HEK293 (cell line): ENCODE data around the gene MRFAP1.

ENCODE experiments used
- CTCF ChIA-PET: fragments of 350-600 bp; formaldehyde crosslinking; extraction: SDS; loops from one replicate; lab custom pipeline; 2021; ENCODE audit warnings: antibody characterized with exemption; lab: Yijun Ruan, JAX
- POLR2A ChIA-PET: fragments of 300-600 bp; formaldehyde crosslinking; extraction: SDS; loops from one replicate; lab custom pipeline; 2020; ENCODE audit warnings: antibody characterized with exemption, inconsistent platforms; lab: Yijun Ruan, JAX
- H3K27ac ChIP-seq: fragments of 200-500 bp; sonication (Bioruptor generic); 2 replicates; pipeline ENCODE4 v1.5.1; 2014; ENCODE audit warnings: low read depth, low read length, control low read depth, inconsistent platforms; ENCODE audit errors: extremely low read depth
- H3K36me3 ChIP-seq, 2 experiments: fragments of 200-500 bp in 1 of 2; sonication (Bioruptor generic) in 1 of 2; 1 replicate in 1 of 2; 2 replicates in 1 of 2; pipeline ENCODE4 v1.5.1; 2014 to 2017; ENCODE audit warnings: inconsistent platforms in 2 of 2, low read length in 2 of 2; ENCODE audit not compliant: control insufficient read depth in 2 of 2, insufficient read depth in 1 of 2
- H3K4me1 ChIP-seq: fragments of 200-500 bp; sonication (Bioruptor generic); 2 replicates; pipeline ENCODE4 v1.5.1; 2014; ENCODE audit warnings: mild to moderate bottlenecking, low read length, inconsistent platforms; ENCODE audit not compliant: control insufficient read depth, insufficient read depth
- H3K4me3 ChIP-seq: 2 replicates; pipeline ENCODE4 v1.5.1; 2011; ENCODE audit warnings: low read depth, mild to moderate bottlenecking, control low read depth, low read length, moderate library complexity
- H3K9me3 ChIP-seq: fragments of 200-500 bp; sonication (Bioruptor generic); 2 replicates; pipeline ENCODE4 v1.5.1; 2014; ENCODE audit warnings: low read depth, low read length, inconsistent platforms; ENCODE audit not compliant: control insufficient read depth, insufficient read depth
- GLIS1 ChIP-seq: fragments of 450-650 bp; formaldehyde crosslinking; IDR thresholded peaks from 2 replicates; pipeline ENCODE4 v1.5.1; 2016; ENCODE audit warnings: missing biosample characterization, missing genetic modification characterization
- HOXD13 ChIP-seq: sonication (generic); formaldehyde crosslinking; IDR thresholded peaks from 2 replicates; pipeline ENCODE4 v1.8.0; 2022; ENCODE audit warnings: missing genetic modification reagents, borderline replicate concordance
- IKZF3 ChIP-seq: fragments of 450-650 bp; IDR thresholded peaks from 2 replicates; pipeline ENCODE4 v1.5.0; 2018; ENCODE audit warnings: missing biosample characterization, mild to moderate bottlenecking, missing genetic modification characterization, moderate library complexity
- PRDM1 ChIP-seq: fragments of 450-650 bp; formaldehyde crosslinking; IDR thresholded peaks from 2 replicates; pipeline ENCODE4; 2016; ENCODE audit warnings: missing biosample characterization, missing genetic modification characterization
- YY1 ChIP-seq: fragments of 450-650 bp; formaldehyde crosslinking; IDR thresholded peaks from 2 replicates; pipeline ENCODE4 v1.5.1; 2018; ENCODE audit warnings: missing biosample characterization, missing genetic modification characterization
- ZNF10 ChIP-seq: fragments of 450-650 bp; formaldehyde crosslinking; IDR thresholded peaks from 2 replicates; pipeline ENCODE4 v1.5.1; 2017; ENCODE audit warnings: missing biosample characterization, missing genetic modification characterization
- ZNF366 ChIP-seq: fragments of 450-650 bp; formaldehyde crosslinking; conservative IDR thresholded peaks from 2 replicates; pipeline ENCODE4 v1.5.1; 2016; ENCODE audit warnings: missing biosample characterization, missing genetic modification characterization
- ZNF404 ChIP-seq: fragments of 450-650 bp; formaldehyde crosslinking; IDR thresholded peaks from 2 replicates; pipeline ENCODE4 v1.5.1; 2017; ENCODE audit warnings: missing biosample characterization, missing genetic modification characterization
- ZNF558 ChIP-seq: fragments of 450-650 bp; formaldehyde crosslinking; IDR thresholded peaks from 2 replicates; pipeline ENCODE4 v1.5.1; 2016; ENCODE audit warnings: missing biosample characterization, missing genetic modification characterization
- ZNF585B ChIP-seq: fragments of 450-650 bp; formaldehyde crosslinking; IDR thresholded peaks from 2 replicates; pipeline ENCODE4 v1.5.1; 2016; ENCODE audit warnings: missing biosample characterization, missing genetic modification characterization
- ZNF677 ChIP-seq: fragments of 450-650 bp; IDR thresholded peaks from 2 replicates; pipeline ENCODE4 v1.5.0; 2018; ENCODE audit warnings: missing biosample characterization, mild to moderate bottlenecking, missing genetic modification characterization, moderate library complexity
- TF ChIP-seq, protein P1 (sequence below): fragments of 450-650 bp; formaldehyde crosslinking; IDR thresholded peaks from 2 replicates; pipeline ENCODE4; 2016; ENCODE audit warnings: missing biosample characterization, missing genetic modification characterization
- TF ChIP-seq, protein P2 (sequence below): fragments of 450-650 bp; formaldehyde crosslinking; IDR thresholded peaks from 2 replicates; pipeline ENCODE4 v1.5.1; 2017; ENCODE audit warnings: missing biosample characterization, mild to moderate bottlenecking, missing genetic modification characterization, moderate library complexity
- TF ChIP-seq, protein P3 (sequence below): fragments of 450-650 bp; formaldehyde crosslinking; IDR thresholded peaks from 2 replicates; pipeline ENCODE4 v1.5.1; 2016; ENCODE audit warnings: missing biosample characterization, missing genetic modification characterization
- TF ChIP-seq, protein P4 (sequence below): fragments of 450-650 bp; formaldehyde crosslinking; IDR thresholded peaks from 2 replicates; pipeline ENCODE4 v1.5.1; 2016; ENCODE audit warnings: missing biosample characterization, missing genetic modification characterization
- TF ChIP-seq, protein P5 (sequence below): fragments of 450-650 bp; formaldehyde crosslinking; IDR thresholded peaks from 2 replicates; pipeline ENCODE4 v1.5.1; 2016; ENCODE audit warnings: missing biosample characterization, missing genetic modification characterization
- TF ChIP-seq, protein P6 (sequence below): fragments of 450-650 bp; formaldehyde crosslinking; IDR thresholded peaks from 2 replicates; pipeline ENCODE4 v1.5.1; 2016; ENCODE audit warnings: missing biosample characterization, missing genetic modification characterization

MRFAP1 gene

DNA sequence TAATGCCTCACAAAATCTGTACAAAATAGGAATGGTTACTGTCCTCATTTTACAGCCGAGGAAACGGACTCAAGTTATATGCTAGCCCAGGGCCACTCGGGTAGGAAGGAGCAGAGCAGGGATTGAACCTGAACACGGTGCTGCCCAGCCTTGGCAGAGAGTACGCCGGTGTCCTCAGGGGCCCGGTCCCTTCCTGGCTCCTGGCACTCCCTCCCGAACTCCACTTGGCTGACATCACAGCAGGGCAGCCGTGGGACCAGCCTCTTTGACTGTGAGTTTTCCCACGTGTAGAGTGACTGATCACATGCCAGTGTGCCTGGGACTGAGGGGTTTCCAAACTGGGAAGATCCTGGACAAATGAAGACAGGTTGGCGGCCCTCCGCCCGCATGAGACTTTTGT, 41.8 kb upstream of the MRFAP1 start (continued):
- TF ChIP-seq, protein P1, sequence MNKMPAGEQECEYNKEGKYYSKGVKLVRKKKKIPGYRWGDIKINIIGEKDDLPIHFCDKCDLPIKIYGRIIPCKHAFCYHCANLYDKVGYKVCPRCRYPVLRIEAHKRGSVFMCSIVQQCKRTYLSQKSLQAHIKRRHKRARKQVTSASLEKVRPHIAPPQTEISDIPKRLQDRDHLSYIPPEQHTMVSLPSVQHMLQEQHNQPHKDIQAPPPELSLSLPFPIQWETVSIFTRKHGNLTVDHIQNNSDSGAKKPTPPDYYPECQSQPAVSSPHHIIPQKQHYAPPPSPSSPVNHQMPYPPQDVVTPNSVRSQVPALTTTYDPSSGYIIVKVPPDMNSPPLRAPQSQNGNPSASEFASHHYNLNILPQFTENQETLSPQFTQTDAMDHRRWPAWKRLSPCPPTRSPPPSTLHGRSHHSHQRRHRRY (tag by site-specific recombination), result no peak

DNA sequence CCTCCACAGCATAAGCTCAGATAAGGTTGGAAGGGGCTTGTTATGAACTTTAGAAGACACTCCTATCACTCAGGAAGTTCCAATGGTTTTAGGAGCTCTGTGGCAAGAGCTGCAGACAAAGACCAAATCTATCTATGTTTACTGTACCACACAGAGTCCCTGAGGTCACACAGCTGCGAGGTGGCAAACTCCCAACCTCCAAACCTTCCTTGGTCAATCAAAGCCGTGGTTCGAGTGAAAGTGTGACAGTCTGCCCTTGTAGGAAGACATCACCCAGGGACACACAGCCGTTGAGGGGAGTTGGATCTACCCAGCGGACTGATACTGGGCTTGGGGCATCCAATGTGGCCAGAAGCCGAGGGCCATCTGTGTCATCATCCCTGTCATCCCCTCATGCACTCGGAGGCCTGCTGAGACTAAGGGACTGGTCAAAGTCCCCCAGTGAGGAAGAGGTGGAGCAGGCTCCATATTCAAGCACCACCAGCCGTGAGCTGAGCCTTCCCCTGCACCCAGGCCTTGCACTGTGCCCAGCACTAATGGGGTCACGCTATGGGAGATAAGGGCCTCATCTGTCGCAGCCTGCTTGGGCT, 38.7 kb upstream of the MRFAP1 start:
- H3K9me3 ChIP-seq, result no peaks in the 10 kb centered on the region
- no peak overlapping the region for H3K27ac ChIP-seq
- ChIA-PET CTCF (no interaction called here), POLR2A (no interaction called here)
- no peaks in the 10 kb centered on the region for H3K4me1 ChIP-seq
- H3K36me3 ChIP-seq, result peaks cover 0 to 16% of the 10 kb centered on the region in 2 experiments; a peak in 1 of 3 replicates
- TF ChIP-seq, protein P2, sequence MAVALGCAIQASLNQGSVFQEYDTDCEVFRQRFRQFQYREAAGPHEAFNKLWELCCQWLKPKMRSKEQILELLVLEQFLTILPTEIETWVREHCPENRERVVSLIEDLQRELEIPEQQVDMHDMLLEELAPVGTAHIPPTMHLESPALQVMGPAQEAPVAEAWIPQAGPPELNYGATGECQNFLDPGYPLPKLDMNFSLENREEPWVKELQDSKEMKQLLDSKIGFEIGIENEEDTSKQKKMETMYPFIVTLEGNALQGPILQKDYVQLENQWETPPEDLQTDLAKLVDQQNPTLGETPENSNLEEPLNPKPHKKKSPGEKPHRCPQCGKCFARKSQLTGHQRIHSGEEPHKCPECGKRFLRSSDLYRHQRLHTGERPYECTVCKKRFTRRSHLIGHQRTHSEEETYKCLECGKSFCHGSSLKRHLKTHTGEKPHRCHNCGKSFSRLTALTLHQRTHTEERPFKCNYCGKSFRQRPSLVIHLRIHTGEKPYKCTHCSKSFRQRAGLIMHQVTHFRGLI (tag by site-specific recombination), result no peak
- TF ChIP-seq IKZF3 (tag by site-specific recombination) (no peak), ZNF558 (no peak), ZNF404 (tag by site-specific recombination) (no peak), ZNF10 (tag by site-specific recombination) (no peak), ZNF677 (tag by site-specific recombination) (no peak), HOXD13 (CRISPR knock-in tag) (no peak), PRDM1 (tag by site-specific recombination) (no peak), YY1 (tag by site-specific recombination) (no peak)
- TF ChIP-seq, protein P3, sequence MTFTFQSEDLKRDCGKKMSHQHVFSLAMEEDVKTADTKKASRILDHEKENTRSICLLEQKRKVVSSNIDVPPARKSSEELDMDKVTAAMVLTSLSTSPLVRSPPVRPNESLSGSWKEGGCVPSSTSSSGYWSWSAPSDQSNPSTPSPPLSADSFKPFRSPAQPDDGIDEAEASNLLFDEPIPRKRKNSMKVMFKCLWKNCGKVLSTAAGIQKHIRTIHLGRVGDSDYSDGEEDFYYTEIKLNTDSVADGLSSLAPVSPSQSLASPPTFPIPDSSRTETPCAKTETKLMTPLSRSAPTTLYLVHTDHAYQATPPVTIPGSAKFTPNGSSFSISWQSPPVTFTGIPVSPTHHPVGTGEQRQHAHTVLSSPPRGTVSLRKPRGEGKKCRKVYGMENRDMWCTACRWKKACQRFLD, result no peak
- TF ChIP-seq, protein P4, sequence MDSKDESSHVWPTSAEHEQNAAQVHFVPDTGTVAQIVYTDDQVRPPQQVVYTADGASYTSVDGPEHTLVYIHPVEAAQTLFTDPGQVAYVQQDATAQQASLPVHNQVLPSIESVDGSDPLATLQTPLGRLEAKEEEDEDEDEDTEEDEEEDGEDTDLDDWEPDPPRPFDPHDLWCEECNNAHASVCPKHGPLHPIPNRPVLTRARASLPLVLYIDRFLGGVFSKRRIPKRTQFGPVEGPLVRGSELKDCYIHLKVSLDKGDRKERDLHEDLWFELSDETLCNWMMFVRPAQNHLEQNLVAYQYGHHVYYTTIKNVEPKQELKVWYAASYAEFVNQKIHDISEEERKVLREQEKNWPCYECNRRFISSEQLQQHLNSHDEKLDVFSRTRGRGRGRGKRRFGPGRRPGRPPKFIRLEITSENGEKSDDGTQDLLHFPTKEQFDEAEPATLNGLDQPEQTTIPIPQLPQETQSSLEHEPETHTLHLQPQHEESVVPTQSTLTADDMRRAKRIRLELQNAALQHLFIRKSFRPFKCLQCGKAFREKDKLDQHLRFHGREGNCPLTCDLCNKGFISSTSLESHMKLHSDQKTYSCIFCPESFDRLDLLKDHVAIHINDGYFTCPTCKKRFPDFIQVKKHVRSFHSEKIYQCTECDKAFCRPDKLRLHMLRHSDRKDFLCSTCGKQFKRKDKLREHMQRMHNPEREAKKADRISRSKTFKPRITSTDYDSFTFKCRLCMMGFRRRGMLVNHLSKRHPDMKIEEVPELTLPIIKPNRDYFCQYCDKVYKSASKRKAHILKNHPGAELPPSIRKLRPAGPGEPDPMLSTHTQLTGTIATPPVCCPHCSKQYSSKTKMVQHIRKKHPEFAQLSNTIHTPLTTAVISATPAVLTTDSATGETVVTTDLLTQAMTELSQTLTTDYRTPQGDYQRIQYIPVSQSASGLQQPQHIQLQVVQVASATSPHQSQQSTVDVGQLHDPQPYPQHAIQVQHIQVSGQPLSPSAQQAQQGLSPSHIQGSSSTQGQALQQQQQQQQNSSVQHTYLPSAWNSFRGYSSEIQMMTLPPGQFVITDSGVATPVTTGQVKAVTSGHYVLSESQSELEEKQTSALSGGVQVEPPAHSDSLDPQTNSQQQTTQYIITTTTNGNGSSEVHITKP (tag by site-specific recombination), result no peak
- TF ChIP-seq, all 188 proteins: peak for 0
- no peak overlapping the region for H3K4me3 ChIP-seq

DNA sequence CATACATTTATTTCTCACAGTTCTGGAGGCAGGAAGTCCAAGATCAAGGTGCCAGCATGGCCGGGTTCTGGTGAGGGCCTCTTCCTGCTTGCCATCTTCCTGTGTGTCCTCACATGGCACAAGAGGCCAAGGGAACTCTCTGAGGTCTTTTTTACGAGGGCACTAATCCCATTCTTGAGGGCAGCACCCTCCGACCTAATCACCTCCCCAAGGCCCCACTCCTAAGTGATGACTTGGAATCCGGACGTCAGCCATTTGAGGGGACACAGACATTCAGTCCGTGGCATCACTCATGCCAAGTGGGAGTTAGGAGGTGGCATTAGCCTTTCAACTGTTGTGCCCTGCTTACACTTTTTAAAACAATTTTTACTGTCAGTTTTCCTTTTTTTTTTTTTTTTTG, 38.2 kb upstream of the MRFAP1 start:
- Histone ChIP-seq H3K9me3 (no peaks in the 10 kb centered on the region), H3K27ac (no peak overlapping the region), H3K4me1 (no peaks in the 10 kb centered on the region), H3K36me3 (peaks cover 0 to 18% of the 10 kb centered on the region in 2 experiments; a peak in 1 of 3 replicates), H3K4me3 (no peak overlapping the region)
- ChIA-PET CTCF (interaction anchor here (0.6 kb wide), 1 partner anchor 898 kb away, joined by 4 read pairs; no protein-coding TSS in a partner anchor), POLR2A (no interaction called here)
- TF ChIP-seq ZNF585B (no peak), ZNF366 (tag by site-specific recombination) (no peak), GLIS1 (no peak)
- TF ChIP-seq, protein P5, sequence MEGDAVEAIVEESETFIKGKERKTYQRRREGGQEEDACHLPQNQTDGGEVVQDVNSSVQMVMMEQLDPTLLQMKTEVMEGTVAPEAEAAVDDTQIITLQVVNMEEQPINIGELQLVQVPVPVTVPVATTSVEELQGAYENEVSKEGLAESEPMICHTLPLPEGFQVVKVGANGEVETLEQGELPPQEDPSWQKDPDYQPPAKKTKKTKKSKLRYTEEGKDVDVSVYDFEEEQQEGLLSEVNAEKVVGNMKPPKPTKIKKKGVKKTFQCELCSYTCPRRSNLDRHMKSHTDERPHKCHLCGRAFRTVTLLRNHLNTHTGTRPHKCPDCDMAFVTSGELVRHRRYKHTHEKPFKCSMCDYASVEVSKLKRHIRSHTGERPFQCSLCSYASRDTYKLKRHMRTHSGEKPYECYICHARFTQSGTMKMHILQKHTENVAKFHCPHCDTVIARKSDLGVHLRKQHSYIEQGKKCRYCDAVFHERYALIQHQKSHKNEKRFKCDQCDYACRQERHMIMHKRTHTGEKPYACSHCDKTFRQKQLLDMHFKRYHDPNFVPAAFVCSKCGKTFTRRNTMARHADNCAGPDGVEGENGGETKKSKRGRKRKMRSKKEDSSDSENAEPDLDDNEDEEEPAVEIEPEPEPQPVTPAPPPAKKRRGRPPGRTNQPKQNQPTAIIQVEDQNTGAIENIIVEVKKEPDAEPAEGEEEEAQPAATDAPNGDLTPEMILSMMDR (tag by site-specific recombination), result no peak
- TF ChIP-seq, protein P6, sequence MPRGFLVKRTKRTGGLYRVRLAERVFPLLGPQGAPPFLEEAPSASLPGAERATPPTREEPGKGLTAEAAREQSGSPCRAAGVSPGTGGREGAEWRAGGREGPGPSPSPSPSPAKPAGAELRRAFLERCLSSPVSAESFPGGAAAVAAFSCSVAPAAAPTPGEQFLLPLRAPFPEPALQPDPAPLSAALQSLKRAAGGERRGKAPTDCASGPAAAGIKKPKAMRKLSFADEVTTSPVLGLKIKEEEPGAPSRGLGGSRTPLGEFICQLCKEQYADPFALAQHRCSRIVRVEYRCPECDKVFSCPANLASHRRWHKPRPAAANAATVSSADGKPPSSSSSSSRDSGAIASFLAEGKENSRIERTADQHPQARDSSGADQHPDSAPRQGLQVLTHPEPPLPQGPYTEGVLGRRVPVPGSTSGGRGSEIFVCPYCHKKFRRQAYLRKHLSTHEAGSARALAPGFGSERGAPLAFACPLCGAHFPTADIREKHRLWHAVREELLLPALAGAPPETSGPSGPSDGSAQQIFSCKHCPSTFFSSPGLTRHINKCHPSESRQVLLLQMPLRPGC (tag by site-specific recombination), result no peak
